SK-N-SH treated with all-trans-retinoic acid at 6 μM for 48 hours (cell line): ENCODE measurements around the gene CENPH.

Experiments
- ATAC-seq: fragments of 200-7000 bp; cut with Tn5 transposase; 3 replicates; pipeline ENCODE4 v1.9.1; 2020; ENCODE audit warnings: mild to moderate bottlenecking, moderate library complexity
- ARNTL ChIP-seq: fragments of 450-650 bp; formaldehyde crosslinking; IDR thresholded peaks from 2 replicates; pipeline ENCODE4 v1.5.0; 2020; ENCODE audit warnings: low read depth, mild to moderate bottlenecking, moderate library complexity, borderline replicate concordance
- BACH2 ChIP-seq: fragments of 250-450 bp; sonication (Bioruptor Pico); IDR thresholded peaks from 2 replicates; pipeline ENCODE4 v1.9.0; 2021; ENCODE audit warnings: mild to moderate bottlenecking, borderline replicate concordance
- CSDC2 ChIP-seq: fragments of 250-450 bp; sonication (Bioruptor Pico); IDR thresholded peaks from 2 replicates; pipeline ENCODE4 v1.5.0; 2020; ENCODE audit warnings: mild to moderate bottlenecking, moderate library complexity
- ESRRG ChIP-seq: fragments of 250-450 bp; sonication (Bioruptor Pico); IDR thresholded peaks from 2 replicates; pipeline ENCODE4 v1.6.1; 2021; ENCODE audit warnings: mild to moderate bottlenecking
- GLIS3 ChIP-seq: fragments of 250-450 bp; sonication (Bioruptor Pico); IDR thresholded peaks from 2 replicates; pipeline ENCODE4 v1.5.0; 2020; ENCODE audit warnings: mild to moderate bottlenecking, moderate library complexity
- ISL1 ChIP-seq: fragments of 250-450 bp; sonication (Bioruptor Pico); IDR thresholded peaks from 2 replicates; pipeline ENCODE4 v2.1.2; 2022; ENCODE audit warnings: mild to moderate bottlenecking, moderate library complexity
- OSR1 ChIP-seq: fragments of 250-450 bp; sonication (Bioruptor Pico); IDR thresholded peaks from 2 replicates; pipeline ENCODE4 v1.8.0; 2022; ENCODE audit warnings: moderate library complexity, mild to moderate bottlenecking, inconsistent platforms
- PPARA ChIP-seq: fragments of 250-450 bp; sonication (Bioruptor Pico); IDR thresholded peaks from 2 replicates; pipeline ENCODE4 v1.5.0; 2020; ENCODE audit warnings: mild to moderate bottlenecking, borderline replicate concordance
- RARB ChIP-seq: fragments of 250-450 bp; sonication (Bioruptor Pico); IDR thresholded peaks from 2 replicates; pipeline ENCODE4 v1.8.0; 2021; ENCODE audit warnings: mild to moderate bottlenecking, moderate library complexity
- SNAI2 ChIP-seq: fragments of 250-450 bp; sonication (Bioruptor Pico); IDR thresholded peaks from 2 replicates; pipeline ENCODE4 v1.5.0; 2020; ENCODE audit warnings: mild to moderate bottlenecking, moderate library complexity
- TCF4 ChIP-seq: fragments of 250-450 bp; sonication (Bioruptor Pico); IDR thresholded peaks from 2 replicates; pipeline ENCODE4 v1.8.0; 2021; ENCODE audit warnings: mild to moderate bottlenecking, moderate library complexity, borderline replicate concordance
- TOX ChIP-seq: fragments of 250-450 bp; sonication (Bioruptor Pico); IDR thresholded peaks from 2 replicates; pipeline ENCODE4 v1.8.0; 2021; ENCODE audit warnings: mild to moderate bottlenecking, moderate library complexity, borderline replicate concordance
- ZC3H10 ChIP-seq: fragments of 250-450 bp; sonication (Bioruptor Pico); IDR thresholded peaks from 2 replicates; pipeline ENCODE4 v1.5.1; 2021; ENCODE audit warnings: mild to moderate bottlenecking, moderate library complexity
- ZFP3 ChIP-seq: fragments of 250-450 bp; sonication (Bioruptor Pico); IDR thresholded peaks from 2 replicates; pipeline ENCODE4 v1.5.0; 2020; ENCODE audit warnings: mild to moderate bottlenecking, moderate library complexity
- ZNF565 ChIP-seq: fragments of 450-650 bp; formaldehyde crosslinking; conservative IDR thresholded peaks from 2 replicates; pipeline ENCODE4 v1.5.0; 2020; ENCODE audit warnings: low read depth, mild to moderate bottlenecking, moderate library complexity
- ZNF70 ChIP-seq: fragments of 450-650 bp; formaldehyde crosslinking; IDR thresholded peaks from 2 replicates; pipeline ENCODE4 v1.5.0; 2020; ENCODE audit warnings: mild to moderate bottlenecking, moderate library complexity
- ZNF8 ChIP-seq: fragments of 450-650 bp; formaldehyde crosslinking; IDR thresholded peaks from 2 replicates; pipeline ENCODE4 v1.5.0; 2020; ENCODE audit warnings: mild to moderate bottlenecking, moderate library complexity
- TF ChIP-seq, protein P1 (sequence below): fragments of 250-450 bp; sonication (Bioruptor Pico); IDR thresholded peaks from 2 replicates; pipeline ENCODE4 v1.5.0; 2020; ENCODE audit warnings: mild to moderate bottlenecking, moderate library complexity
- TF ChIP-seq, protein P2 (sequence below): fragments of 250-450 bp; sonication (Bioruptor Pico); IDR thresholded peaks from 2 replicates; pipeline ENCODE4 v1.5.1; 2021; ENCODE audit warnings: mild to moderate bottlenecking, moderate library complexity
- TF ChIP-seq, protein P3 (sequence below): fragments of 250-450 bp; sonication (Bioruptor Pico); IDR thresholded peaks from 2 replicates; pipeline ENCODE4 v1.5.1; 2020; ENCODE audit warnings: low read depth, mild to moderate bottlenecking, moderate library complexity
- TF ChIP-seq, protein P4 (sequence below): fragments of 250-450 bp; sonication (Bioruptor Pico); IDR thresholded peaks from 2 replicates; pipeline ENCODE4 v1.8.0; 2020; ENCODE audit warnings: mild to moderate bottlenecking, moderate library complexity, borderline replicate concordance

Gene CENPH

DNA sequence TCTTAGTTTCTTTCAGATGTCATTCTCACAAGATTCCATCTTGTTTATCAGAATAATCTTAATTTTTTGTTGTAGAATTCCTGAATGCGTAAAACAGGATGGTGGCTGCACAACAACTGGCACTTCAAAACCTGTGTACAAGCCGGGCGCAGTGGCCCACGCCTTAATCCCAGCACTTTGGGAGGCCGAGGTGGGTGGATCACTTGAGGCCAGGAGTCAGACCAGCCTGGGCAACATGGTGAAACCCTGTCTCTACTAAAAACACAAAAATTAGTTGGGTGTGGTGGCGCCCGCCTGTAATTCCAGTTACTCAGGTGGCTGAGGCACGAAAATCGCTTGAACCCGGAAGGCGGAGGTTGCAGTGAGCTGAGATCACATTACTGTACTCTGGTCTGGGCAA, 32.9 kb upstream of the CENPH start (continued):
- TF ChIP-seq RARB (CRISPR knock-in tag) = no peak

DNA sequence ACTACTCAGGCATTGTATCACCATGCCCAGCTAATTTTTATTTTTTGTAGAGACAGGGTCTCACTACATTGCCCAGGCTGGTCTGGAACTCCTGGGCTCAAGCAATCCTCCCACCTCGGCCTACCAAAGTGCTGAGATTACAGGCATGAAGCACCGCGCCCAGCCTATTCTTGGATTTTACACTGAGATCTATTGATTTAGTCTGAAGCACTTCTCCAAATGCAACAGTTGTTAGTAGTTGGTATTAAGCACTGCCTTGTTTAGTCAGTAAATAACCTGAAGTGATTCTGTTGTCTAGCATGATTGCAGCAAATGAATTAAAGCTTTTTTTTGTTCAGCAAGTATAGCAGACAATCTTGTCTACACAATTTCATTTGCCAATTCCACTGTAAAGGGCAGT, 31.3 kb upstream of the CENPH start:
- no peak for TF ChIP-seq ZFP3 (CRISPR knock-in tag)
- no peak for TF ChIP-seq ZC3H10
- no peak for TF ChIP-seq BACH2 (CRISPR knock-in tag)
- no peak for TF ChIP-seq ZNF8 (CRISPR knock-in tag)
- no peak for TF ChIP-seq ARNTL
- TF ChIP-seq SNAI2 = no peak
- no peak for TF ChIP-seq OSR1
- no peak for TF ChIP-seq TOX (CRISPR knock-in tag)
- ATAC-seq = no peak

DNA sequence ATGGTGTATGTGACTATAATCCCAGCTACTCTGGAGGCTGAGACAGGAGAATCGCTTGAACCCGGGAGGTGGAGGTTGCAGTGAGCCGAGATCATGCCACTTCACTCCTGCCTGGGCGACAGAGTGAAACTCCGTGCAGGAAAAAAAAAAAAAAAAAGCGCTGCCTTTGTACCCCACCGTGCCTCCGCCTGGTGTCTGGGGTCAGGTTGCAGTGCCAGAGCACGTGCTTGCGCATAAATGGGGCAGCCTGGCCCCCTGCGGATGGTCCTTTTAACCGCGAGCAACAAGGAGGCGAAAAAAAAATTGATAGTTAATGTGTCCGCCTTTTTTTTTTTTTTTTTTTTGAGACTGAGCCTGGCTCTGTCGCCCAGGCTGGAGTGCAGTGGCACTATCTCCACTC, 28.7 kb upstream of the CENPH start:
- ATAC-seq = no peak
- TF ChIP-seq BACH2 (CRISPR knock-in tag) (no peak), CSDC2 (CRISPR knock-in tag) (no peak), SNAI2 (no peak), ZNF70 (no peak), OSR1 (no peak), ZNF8 (CRISPR knock-in tag) (no peak), ZNF565 (no peak), ZC3H10 (no peak), TCF4 (no peak), ESRRG (CRISPR knock-in tag) (no peak), TOX (CRISPR knock-in tag) (no peak), ZFP3 (CRISPR knock-in tag) (no peak)
- TF ChIP-seq, protein P1, sequence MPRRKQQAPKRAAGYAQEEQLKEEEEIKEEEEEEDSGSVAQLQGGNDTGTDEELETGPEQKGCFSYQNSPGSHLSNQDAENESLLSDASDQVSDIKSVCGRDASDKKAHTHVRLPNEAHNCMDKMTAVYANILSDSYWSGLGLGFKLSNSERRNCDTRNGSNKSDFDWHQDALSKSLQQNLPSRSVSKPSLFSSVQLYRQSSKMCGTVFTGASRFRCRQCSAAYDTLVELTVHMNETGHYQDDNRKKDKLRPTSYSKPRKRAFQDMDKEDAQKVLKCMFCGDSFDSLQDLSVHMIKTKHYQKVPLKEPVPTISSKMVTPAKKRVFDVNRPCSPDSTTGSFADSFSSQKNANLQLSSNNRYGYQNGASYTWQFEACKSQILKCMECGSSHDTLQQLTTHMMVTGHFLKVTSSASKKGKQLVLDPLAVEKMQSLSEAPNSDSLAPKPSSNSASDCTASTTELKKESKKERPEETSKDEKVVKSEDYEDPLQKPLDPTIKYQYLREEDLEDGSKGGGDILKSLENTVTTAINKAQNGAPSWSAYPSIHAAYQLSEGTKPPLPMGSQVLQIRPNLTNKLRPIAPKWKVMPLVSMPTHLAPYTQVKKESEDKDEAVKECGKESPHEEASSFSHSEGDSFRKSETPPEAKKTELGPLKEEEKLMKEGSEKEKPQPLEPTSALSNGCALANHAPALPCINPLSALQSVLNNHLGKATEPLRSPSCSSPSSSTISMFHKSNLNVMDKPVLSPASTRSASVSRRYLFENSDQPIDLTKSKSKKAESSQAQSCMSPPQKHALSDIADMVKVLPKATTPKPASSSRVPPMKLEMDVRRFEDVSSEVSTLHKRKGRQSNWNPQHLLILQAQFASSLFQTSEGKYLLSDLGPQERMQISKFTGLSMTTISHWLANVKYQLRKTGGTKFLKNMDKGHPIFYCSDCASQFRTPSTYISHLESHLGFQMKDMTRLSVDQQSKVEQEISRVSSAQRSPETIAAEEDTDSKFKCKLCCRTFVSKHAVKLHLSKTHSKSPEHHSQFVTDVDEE (CRISPR knock-in tag) = no peak
- TF ChIP-seq, protein P2, sequence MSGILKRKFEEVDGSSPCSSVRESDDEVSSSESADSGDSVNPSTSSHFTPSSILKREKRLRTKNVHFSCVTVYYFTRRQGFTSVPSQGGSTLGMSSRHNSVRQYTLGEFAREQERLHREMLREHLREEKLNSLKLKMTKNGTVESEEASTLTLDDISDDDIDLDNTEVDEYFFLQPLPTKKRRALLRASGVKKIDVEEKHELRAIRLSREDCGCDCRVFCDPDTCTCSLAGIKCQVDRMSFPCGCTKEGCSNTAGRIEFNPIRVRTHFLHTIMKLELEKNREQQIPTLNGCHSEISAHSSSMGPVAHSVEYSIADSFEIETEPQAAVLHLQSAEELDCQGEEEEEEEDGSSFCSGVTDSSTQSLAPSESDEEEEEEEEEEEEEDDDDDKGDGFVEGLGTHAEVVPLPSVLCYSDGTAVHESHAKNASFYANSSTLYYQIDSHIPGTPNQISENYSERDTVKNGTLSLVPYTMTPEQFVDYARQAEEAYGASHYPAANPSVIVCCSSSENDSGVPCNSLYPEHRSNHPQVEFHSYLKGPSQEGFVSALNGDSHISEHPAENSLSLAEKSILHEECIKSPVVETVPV = no peak
- TF ChIP-seq, protein P3, sequence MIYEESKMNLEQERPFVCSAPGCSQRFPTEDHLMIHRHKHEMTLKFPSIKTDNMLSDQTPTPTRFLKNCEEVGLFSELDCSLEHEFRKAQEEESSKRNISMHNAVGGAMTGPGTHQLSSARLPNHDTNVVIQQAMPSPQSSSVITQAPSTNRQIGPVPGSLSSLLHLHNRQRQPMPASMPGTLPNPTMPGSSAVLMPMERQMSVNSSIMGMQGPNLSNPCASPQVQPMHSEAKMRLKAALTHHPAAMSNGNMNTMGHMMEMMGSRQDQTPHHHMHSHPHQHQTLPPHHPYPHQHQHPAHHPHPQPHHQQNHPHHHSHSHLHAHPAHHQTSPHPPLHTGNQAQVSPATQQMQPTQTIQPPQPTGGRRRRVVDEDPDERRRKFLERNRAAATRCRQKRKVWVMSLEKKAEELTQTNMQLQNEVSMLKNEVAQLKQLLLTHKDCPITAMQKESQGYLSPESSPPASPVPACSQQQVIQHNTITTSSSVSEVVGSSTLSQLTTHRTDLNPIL (CRISPR knock-in tag) = no peak
- TF ChIP-seq, all 23 proteins: peak for 0

DNA sequence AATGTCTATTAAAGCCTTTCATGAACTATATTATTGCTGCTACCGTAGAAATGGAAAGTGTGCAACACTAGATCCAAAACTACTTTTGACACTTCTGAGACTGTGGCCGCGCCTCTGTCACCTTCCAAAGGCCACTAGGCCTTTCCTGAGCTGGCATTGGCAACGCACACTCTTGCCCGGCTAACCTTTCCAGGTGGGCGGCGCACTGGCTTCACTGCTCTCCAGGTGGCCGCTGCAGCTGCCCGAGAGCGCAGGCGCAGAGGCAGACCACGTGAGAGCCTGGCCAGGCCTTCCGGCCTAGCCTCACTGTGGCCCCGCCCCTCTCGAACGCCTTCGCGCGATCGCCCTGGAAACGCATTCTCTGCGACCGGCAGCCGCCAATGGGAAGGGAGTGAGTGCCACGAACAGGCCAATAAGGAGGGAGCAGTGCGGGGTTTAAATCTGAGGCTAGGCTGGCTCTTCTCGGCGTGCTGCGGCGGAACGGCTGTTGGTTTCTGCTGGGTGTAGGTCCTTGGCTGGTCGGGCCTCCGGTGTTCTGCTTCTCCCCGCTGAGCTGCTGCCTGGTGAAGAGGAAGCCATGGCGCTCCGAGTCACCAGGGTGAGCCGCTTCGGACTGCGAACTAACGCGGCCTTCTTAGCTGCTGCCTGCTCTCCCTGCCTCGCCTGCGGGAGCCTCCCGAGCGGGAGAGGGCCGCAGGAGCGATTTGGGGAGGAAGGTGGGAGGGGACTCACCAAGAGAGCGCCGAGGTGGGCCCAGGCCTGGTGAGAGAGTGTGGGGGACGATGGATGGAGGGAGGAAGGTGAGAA, 22.5 kb upstream of the CENPH start, which contains the start of gene CCNB1:
CCNB1 (plus strand) TSS at position 465 of the 807 bp plus-strand sequence; CDS start at position 578, 113 bp downstream.
- peak; percentile 99 for ATAC-seq

More for the DNA sequence above, 22.5 kb upstream of the CENPH start, which contains the start of gene CCNB1:
- TF ChIP-seq OSR1 (no peak), BACH2 (CRISPR knock-in tag) (no peak), ZFP3 (CRISPR knock-in tag) (no peak), GLIS3 (CRISPR knock-in tag) (no peak), ZNF8 (CRISPR knock-in tag) (no peak), PPARA (CRISPR knock-in tag) (no peak), ZC3H10 (no peak), ISL1 (CRISPR knock-in tag) (no peak), ZNF70 (no peak), RARB (CRISPR knock-in tag) (no peak), ZNF565 (no peak), ARNTL (no peak)
- TF ChIP-seq, protein P2 = no peak
- TF ChIP-seq, protein P1 (CRISPR knock-in tag) = no peak
- TF ChIP-seq, protein P4, sequence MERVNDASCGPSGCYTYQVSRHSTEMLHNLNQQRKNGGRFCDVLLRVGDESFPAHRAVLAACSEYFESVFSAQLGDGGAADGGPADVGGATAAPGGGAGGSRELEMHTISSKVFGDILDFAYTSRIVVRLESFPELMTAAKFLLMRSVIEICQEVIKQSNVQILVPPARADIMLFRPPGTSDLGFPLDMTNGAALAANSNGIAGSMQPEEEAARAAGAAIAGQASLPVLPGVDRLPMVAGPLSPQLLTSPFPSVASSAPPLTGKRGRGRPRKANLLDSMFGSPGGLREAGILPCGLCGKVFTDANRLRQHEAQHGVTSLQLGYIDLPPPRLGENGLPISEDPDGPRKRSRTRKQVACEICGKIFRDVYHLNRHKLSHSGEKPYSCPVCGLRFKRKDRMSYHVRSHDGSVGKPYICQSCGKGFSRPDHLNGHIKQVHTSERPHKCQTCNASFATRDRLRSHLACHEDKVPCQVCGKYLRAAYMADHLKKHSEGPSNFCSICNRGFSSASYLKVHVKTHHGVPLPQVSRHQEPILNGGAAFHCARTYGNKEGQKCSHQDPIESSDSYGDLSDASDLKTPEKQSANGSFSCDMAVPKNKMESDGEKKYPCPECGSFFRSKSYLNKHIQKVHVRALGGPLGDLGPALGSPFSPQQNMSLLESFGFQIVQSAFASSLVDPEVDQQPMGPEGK (CRISPR knock-in tag) = no peak
